PC-9 (cell line): ENCODE measurements around the gene RAB40B.

Experiments used
- EZH2 ChIP-seq: fragments of 200-600 bp; sonication (generic); IDR thresholded peaks from 2 replicates; pipeline ENCODE4 v1.8.0; 2017; ENCODE audit warnings: antibody characterized with exemption, low read depth
- TF ChIP-seq, protein P1 (sequence below): fragments of 200-600 bp; sonication (generic); conservative IDR thresholded peaks from 2 replicates; pipeline ENCODE4 v1.6.1; 2017; ENCODE audit warnings: mixed run types, antibody characterized with exemption, mild to moderate bottlenecking, moderate library complexity

DNA sequence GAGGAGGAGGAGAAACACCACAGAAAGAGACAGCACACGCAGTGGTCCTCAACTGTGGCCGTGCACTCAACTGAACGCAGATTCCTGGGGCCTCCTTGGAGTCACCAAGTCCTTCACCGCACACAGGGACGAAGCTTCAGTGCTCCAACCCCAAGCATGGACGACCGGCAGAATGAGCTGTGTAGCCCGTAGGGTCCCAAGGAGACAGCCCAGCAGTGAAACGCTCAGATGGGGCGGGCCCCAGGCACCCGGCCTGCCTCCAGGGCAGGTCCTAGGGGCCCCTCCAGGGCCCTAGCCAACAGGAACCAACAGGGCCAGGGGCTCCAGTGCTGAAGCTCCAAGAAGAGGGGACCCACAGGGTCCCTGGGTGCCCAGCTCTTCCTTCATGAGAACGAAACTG lies 13.2 kb downstream of the RAB40B start:
- TF ChIP-seq, protein P1, sequence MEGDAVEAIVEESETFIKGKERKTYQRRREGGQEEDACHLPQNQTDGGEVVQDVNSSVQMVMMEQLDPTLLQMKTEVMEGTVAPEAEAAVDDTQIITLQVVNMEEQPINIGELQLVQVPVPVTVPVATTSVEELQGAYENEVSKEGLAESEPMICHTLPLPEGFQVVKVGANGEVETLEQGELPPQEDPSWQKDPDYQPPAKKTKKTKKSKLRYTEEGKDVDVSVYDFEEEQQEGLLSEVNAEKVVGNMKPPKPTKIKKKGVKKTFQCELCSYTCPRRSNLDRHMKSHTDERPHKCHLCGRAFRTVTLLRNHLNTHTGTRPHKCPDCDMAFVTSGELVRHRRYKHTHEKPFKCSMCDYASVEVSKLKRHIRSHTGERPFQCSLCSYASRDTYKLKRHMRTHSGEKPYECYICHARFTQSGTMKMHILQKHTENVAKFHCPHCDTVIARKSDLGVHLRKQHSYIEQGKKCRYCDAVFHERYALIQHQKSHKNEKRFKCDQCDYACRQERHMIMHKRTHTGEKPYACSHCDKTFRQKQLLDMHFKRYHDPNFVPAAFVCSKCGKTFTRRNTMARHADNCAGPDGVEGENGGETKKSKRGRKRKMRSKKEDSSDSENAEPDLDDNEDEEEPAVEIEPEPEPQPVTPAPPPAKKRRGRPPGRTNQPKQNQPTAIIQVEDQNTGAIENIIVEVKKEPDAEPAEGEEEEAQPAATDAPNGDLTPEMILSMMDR: no peak
- no peak for TF ChIP-seq EZH2
